ENCODE data around the gene RPS3. TPM values are rescaled to one million over a fixed set of nuclear protein-coding genes. Genes with fewer than 3 reads are reported as not detected.

Gene RPS3
- total and polyA plus RNA-seq, 9 of the 15 experiments (the other 6 are each of a cell fraction or from before 2014, with no cell fraction given) = 2,700 to 5,771 (median 3,679) TPM

- Histone ChIP-seq H2AFZ (ENCODE audit: low read depth, low read length) (no peak overlapping the region), H3K4me1 (replicated peaks in 1 of 2; ENCODE audit: control insufficient read depth in 2 of 2, insufficient read depth in 2 of 2, low read length in 2 of 2) (peaks cover 0 to 9% of the 10 kb centered on the region in 2 experiments; a peak in 1 of 5 replicates), H3K9me1 (ENCODE audit: control insufficient read depth, insufficient read depth, low read length) (no peaks in the 10 kb centered on the region), H3K9me3 (replicated peaks; ENCODE audit: control insufficient read depth, insufficient read depth, low read depth, low read length) (no peaks in the 10 kb centered on the region), H3K79me2 (ENCODE audit: control insufficient read depth, insufficient read depth, low read length) (no peaks in the 10 kb centered on the region), H3K9ac (ENCODE audit: insufficient read depth in 1 of 2, low read depth in 2 of 2, low read length in 2 of 2) (no peak overlapping the region), H3K36me3 (ENCODE audit: control insufficient read depth, insufficient read depth, low read length) (no peaks in the 10 kb centered on the region; the same call in 2 of the 3 replicates), H3K4me2 (ENCODE audit: insufficient read depth, low read length) (no peak overlapping the region), H3K4me3 (no peak overlapping the region), H3K27me3 (ENCODE audit: control insufficient read depth in 2 of 2, insufficient read depth in 2 of 2, low read length in 2 of 2) (no peaks in the 10 kb centered on the region), H4K20me1 (replicated peaks; ENCODE audit: control insufficient read depth, insufficient read depth, low read length) (no peaks in the 10 kb centered on the region), H3K27ac (ENCODE audit: extremely low read depth, low read depth, low read length) (no peak overlapping the region)
- no TSS peak for BruUV-seq (replicated peaks)
- in situ Hi-C loops (cut with MboI) (no loop called here), intact Hi-C loops (cut with micrococcal nuclease) (no loop called here)
- ChIA-PET POLR2A (interaction anchor here (0.6 to 1.2 kb wide), 3 partner anchors 51 to 501 kb away, joined by 3 to 4 read pairs (median 3); no protein-coding TSS in a partner anchor), CTCF (ENCODE audit: low intra/inter-chr PET ratio) (interaction anchor here (0.9 to 1.3 kb wide), 2 partner anchors 63 to 171 kb away, joined by 4 to 7 read pairs; no protein-coding TSS in a partner anchor)
- FAIRE-seq (peak; percentile 67), ATAC-seq (peak; percentile 95), DNase-seq (ENCODE audit: extremely low read depth in 1 of 4, low spot score in 3 of 4) (peak; percentile 68 to 86 (median 78))
- WGBS (ENCODE audit: insufficient coverage, low coverage, missing lambda C conversion rate) = 63% methylated on average over 38 of the region's 46 CpGs
- TF ChIP-seq NFIC (IDR thresholded peaks at IDR 0.05) = 0 out of 2 replicates have a peak, but pooled peaks have one; percentile 7
- TF ChIP-seq REST (IDR thresholded peaks at IDR 0.05; ENCODE audit: borderline replicate concordance) = peak; percentile 56; the same call in 1 of the 2 replicates
- TF ChIP-seq REST (CRISPR knock-in tag; IDR thresholded peaks at IDR 0.05; ENCODE audit: low read depth) = no peak
- TF ChIP-seq CBX1 (IDR thresholded peaks at IDR 0.05; ENCODE audit: low read depth) = 0 out of 2 replicates have a peak, but pooled peaks have one; percentile 68
- no peak for TF ChIP-seq RBM17 (IDR thresholded peaks at IDR 0.05; ENCODE audit: borderline replicate concordance, low read depth, low read length)
- TF ChIP-seq SMC3 (conservative IDR thresholded peaks at IDR 0.05; ENCODE audit: insufficient read depth, low read depth, low read length) = peak; percentile 65
- TF ChIP-seq RCOR1 (IDR thresholded peaks at IDR 0.05; ENCODE audit: borderline replicate concordance in 1 of 2, low read depth in 2 of 2, low read length in 2 of 2) = peak in 1 of 2 experiments; percentile 42; a peak in 1 of 4 replicates
- no peak for TF ChIP-seq PTTG1 (tag; IDR thresholded peaks at IDR 0.05; ENCODE audit: low read depth)
- no peak for TF ChIP-seq TEAD4 (IDR thresholded peaks at IDR 0.05; ENCODE audit: low read length)
- TF ChIP-seq TEAD4 (CRISPR knock-in tag; IDR thresholded peaks at IDR 0.05; ENCODE audit: borderline replicate concordance) = no peak
- peak in 1 of 2 experiments; percentile 55; a peak in 1 of 4 replicates for TF ChIP-seq MAZ (CRISPR knock-in tag; conservative IDR thresholded peaks at IDR 0.05 in 1 of 2, IDR thresholded peaks at IDR 0.05 in 1 of 2)
- 0 out of 2 replicates have a peak, but pooled peaks have one; percentile 3 for TF ChIP-seq BHLHE40 (IDR thresholded peaks at IDR 0.05; ENCODE audit: low read length)
- peak; percentile 70; the same call in 1 of the 2 replicates for TF ChIP-seq TRIM28 (IDR thresholded peaks at IDR 0.05)
Measured at GRCh38 chr11:75450826-75451821, 51.8 kb downstream of the RPS3 start.

Measured in K562 (cell line).